NCI-H1105 (cell line): ENCODE measurements around the gene AOPEP.

Experiments
- DNase-seq: peaks from one replicate; lab custom pipeline; 2025; lab: John Stamatoyannopoulos, UW

The AOPEP gene

DNA sequence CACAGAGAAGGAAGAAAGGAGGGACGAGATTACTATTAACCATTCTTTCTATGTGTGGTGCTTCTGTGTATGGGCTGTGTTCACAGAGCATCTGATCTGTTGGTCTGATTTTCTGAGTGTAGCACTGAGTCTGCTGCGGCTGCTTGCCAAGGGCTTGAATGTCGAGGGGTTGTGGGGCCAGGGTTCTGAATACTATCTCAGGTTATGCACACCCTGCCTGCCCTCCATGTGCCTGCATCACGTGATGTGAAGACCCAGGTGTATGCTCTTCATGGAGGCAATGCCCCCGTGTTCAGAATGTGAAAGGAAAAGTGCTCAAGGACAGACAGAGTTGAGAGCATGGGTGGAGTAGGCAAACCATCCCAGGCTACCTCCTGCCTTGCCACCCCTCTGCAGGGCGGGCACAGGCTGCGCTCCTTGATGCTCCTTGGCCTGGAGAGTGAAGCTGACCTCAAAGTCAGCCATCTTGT is 336.1 kb downstream of the AOPEP start:
- no peak for DNase-seq

DNA sequence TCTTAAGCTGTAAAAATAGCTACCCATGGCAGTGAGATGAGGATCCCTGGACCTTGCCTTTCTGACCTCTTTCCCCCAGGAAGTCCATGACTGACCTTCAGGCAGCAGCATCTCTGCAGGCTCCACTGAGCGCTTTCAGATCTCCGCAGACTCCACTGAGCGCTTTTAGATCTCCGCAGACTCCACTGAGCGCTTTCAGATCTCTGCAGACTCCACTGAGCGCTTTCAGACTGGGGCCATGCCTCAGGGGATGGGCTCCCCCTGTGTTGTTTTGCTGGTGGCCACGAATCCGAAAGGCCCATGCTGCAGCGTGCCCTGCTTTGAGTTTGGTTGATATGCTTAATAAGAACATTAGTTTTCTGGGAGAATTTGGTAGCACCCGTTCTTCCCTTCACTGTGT is 336.8 kb downstream of the AOPEP start:
- DNase-seq = no peak

DNA sequence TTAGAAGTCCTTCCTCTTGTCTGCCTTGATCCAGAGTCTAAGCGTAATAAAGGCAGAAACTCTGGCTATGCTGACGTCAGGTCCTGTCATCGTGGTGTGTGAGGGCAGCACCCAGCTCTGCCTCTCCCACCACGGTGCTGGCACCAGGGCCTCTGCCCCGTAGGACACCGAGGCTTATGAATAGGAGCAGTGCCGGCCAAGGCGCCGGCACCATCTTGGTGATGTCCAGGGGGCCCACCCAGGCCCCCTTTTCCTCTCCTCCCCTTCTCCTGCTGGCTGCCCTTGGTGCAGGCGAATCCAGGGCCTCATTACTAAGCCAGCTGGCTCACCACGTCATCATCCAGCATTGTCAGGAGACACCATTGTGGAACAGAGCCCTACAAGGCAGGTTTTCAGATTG is 338.7 kb downstream of the AOPEP start:
- DNase-seq = no peak

DNA sequence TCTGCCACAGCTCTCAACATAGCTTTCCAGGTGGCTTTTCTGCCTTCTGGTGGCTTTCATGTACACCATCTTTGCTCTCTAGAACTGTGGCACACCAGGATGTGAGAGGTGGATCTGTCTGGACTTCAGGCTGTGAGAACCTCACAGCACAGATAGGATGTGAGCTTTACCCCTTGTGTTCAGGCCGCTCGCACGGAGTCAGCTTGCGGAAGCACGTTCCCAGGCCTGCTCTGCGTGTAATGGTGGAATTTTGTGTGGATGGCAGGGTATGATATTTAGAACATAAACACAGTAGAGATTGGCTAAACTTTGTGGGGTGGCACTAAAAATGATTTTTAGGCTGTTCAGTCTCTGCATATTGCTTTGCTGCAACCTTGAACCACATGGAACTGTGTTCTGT is 340.6 kb downstream of the AOPEP start:
- DNase-seq = no peak

DNA sequence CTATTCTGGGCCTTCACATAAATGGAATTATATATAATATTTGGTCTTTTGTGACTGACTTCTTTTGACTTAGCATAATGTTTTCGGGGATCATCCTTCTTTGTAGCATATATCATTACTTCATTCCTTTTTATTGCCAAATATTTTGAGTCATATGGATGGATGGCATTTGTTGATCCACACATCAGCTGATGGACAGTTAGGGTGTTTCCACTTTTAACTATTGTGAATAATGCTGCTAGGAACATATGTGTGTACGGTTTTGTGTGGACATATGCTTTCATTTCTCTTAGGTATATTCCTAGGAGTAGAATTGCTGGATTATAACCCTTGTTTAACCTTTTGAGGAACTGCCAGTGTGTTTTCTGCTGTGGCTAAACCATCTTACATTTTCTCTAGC is 341.4 kb downstream of the AOPEP start:
- no peak for DNase-seq

DNA sequence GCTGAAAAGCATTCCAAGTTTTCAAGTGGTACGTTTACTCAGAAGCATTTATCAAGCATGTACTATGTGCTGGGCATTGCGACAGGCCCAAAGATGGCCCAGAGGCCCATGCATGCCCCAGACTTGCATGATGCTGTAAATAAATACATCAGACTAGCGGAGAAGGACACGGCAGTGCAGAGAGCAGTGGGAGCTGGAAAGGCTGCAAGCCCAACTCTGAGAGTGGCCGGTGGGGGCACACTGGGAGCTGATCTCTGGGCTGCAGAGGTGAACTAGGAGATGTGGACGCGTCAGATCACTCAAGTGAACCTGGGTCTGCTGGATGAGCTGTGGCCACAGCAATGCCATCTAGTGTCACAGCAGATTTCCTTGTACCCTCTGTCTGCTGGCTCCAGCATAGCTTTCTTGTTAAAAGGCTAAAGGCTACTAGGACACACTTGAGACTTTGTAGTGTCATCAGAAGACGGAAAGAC is 344.1 kb downstream of the AOPEP start:
- DNase-seq = no peak

DNA sequence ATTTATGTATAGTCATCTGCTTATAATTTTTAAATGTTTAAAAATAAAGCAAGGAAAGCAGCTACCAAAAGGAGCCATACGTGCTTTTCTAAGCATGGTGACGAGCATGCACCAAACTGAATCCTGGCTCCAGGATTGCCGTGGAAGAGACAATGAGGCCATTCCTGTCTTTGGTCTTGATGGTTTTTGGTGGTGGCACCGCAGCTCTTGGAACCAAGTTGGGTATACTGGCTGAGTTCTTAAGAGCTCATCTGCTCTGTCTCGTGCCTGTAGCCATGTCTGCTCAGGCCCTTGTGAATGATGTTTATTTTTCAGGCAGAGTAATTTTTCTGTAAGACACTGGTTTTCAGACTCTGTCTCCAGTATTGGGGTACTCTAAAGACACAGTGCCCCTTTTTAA is 345.0 kb downstream of the AOPEP start:
- DNase-seq = no peak

DNA sequence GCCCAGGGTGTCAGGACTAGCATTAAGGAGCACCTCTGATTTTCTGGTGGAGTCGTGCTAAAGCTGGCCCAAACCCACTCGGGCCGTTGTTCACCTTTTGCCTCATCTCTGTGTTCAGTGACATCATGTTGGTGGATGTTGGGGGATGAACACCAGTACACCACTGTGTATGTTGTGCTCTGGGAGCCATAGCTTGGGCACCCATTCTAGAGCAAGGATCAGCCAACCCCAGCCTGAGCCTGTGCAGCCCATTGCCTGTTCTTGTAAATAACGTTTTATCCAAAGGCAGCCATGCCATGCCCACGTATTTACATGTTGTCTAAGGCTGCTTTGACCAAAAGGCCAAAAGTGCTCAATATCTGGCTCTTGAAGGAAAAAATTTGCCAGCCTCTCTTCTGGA is 345.4 kb downstream of the AOPEP start:
- DNase-seq = no peak

DNA sequence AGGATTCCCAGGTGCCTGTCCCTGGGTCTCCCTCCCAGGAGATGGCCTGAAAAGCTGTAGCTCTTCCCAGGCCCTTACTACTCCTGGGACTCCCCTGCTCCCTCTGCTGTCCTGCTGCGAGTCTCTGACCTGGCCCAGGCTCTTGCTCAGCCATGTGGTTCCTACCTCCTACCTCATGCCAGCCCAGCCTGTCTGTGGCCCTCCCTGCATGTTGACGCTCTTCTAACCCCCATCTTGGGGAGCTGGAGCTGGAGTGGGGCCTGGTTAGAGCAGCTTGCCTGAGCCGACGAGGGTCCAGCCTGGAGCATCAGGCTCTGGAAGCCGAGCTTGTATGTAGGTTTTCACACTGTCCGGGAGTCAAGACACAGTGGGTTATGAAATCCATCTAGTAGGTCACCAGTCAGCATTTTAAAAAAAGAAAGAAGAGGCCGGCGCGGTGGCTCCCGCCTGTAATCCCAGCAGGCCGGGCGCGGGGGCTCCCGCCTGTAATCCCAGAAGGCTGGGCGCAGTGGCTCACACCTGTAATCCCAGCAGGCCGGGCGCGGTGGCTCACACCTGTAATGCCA is 346.6 kb downstream of the AOPEP start:
- no peak for DNase-seq

DNA sequence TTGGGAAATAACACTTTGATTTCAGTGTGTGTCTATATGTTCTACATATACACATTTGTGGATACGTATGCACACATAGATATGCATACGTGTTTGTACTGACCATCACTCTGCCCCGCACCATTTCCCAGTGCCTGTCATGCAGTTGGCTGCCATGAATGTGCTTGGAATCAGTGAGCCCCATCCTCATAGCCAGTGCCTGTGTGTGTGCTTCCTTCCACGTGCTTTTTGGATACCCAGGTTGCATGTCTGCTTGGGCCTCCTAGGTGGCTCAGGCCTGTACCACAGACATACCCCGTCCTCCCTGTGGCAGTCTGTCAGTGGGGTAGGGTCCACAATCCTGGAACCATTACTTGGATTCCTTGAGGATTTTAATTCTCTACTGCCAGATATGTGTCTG is 347.4 kb downstream of the AOPEP start:
- DNase-seq = no peak

DNA sequence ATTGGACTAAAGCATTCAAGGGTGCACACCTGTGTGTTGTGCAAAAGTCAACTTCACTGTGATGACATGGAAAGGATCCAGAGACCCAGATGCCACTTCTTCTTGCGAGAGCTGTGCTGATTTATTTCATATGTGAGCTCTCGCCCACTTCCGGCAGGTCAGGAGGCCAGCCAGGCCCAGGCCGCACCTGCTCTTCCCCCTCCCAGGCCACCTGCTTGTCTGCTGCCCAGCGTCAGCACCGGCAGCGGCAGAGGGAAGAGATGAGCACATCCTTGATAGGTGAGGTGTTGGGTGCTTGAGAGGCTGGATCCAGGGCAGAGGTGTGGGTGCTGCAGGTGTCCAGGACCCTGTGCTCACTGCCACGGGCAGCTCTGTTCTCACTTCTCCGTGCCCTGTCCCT is 348.1 kb downstream of the AOPEP start:
- DNase-seq = no peak

DNA sequence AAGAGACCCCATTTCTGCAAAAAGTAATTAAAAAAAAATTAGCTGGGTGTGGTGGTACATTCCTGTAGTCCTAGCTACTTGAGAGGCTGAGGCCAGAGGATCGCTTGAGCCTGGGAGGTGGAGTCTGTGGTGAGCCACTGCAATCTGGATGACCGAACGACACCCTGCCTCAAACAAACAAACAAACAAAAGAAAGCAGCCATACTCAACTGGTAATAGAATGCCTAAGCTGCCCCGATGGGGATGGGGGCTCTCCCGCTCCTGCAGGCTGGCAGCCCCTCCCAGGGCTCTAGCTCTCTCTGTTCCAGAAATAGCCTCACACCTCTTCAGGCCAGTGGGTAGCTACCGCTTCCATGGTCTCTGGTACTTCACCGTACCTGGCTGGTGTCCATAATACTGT is 349.2 kb downstream of the AOPEP start:
- DNase-seq = no peak

DNA sequence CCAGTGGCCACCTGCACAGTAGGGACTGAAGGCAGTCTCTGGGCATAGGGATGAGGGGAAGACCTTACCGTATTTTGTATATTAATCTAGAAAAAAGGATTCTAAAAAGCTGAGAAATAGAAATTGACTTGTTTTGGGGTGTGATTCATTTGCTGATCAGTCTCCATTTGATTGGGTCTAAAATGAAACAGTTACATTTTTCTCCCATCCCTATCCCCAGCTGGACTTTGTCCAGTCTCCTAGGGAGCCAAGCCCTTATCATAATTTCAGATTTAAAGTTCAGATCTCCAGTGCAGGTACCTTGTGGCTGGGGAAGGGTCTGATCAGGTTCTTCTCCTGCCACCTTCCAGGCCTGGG is 350.2 kb downstream of the AOPEP start:
- no peak for DNase-seq

DNA sequence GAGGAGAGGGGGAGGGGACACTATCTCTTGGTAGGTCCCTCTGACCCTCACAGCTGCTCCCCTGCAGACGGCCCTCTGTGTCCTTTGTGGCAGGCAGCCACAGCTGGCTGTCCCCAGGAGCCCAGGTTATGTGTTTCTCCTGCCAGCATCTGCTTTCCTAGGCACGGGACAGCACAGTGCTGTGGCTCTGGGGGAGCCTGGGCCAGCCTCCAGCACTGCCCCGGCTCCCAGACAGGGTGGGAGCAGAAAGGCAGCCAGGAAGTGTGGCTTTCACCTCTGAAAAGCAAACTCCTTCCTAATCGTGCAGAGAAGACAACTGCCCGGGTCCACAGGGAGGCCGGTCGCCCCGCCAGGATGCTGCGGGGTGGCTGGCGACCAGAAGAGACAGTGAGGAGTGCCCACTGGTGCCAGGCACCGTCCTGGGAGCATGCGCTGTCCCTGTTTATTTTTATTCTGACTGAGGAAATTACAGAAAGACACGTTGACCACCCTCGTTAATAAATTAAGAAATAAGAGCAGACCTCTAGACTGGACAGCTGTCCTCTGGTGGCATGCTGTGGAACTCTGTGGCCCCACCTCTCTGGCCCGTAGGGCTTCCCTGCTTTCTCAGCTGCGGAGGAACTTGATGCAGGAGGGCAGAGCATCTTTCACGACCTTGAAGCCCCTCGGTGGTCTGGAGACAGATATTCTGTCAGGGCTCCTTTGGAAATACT is 350.7 kb downstream of the AOPEP start:
- DNase-seq = no peak

DNA sequence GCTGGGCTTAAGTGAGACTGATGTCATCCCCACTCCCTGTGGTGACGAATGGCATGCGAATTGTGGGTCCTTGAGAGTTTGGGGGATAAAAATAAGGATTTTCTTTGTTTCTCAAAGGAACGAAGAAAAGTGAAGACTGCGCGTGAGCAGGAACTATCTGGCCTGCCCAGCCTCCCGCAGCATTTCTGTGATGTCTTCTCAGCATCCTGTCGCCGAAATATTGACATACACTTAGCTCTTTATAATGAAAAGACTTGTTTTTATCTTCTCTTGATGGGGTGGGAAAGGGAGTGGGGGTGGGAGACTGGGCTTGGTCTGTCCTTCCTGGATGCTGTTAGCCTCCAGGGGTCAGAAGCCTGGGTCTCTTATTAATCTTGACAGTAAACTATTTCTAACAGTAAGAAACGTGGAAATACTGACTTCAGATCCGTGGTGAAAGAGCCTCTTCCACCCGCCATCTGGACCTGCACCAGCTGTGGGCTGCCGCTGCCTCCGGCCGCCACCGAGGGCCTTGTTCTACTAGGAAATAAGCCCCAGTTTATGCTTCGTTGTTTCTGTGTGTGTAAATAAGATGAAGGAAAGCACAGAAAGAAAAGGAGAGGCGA is 351.4 kb downstream of the AOPEP start:
- no peak for DNase-seq

DNA sequence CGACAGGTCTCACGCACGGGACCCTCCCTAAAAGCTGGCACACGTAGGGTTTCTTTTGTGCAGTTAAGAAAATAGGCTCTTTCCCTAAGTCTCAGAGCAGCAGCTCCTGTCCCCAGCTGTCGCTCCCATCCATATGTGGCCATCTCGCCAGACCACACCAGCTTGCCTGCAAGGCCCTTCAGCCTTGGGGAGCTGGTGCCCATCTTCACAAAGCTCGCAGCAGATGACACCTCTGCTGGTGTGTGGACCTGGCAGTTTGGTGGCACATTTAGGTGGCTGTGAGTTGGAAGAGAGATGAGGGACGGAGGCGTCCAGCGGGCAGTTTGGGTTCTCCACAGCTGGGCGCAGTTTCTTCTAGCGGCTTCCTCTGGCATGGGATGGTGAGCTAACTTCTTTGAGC is 352.0 kb downstream of the AOPEP start:
- DNase-seq = no peak

DNA sequence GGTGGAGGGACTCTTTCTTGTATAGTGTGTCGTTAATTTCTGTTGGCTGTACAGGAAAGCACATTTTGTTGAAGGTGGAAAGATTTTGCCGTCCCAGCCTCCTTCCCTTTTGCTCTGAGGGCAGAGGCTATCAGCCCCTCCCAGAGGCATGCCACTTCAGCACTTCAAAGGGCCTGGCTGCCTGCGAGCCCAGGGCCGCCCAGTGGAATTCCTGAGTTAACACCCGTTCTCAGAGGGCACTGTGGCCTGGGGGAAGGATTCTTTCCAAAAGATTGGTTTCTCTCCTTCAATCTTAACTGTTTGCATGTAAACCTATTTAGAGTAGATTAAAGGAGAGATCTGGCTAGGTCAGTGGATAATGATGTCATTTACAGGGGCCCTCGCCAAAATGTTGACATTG is 352.4 kb downstream of the AOPEP start:
- no peak for DNase-seq

DNA sequence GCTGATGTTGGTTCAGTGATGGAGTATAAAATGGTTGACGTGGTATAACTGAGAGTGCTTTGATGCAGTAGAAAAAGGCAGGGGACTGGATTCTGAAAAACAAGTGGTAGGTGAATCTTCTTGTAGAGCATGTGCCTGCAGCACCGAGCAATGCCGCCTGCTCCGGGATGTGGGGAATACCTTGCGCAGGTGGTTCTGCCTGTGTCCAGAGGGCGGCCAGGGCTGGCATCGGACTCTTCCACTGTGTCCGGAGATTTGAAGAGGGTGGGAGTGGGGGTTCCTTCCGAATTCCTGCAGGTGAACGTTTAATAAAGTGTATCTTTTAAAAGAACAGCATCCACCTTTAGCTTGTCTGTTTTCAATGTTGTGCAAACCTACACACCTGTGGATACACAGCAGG is 353.0 kb downstream of the AOPEP start:
- no peak for DNase-seq

DNA sequence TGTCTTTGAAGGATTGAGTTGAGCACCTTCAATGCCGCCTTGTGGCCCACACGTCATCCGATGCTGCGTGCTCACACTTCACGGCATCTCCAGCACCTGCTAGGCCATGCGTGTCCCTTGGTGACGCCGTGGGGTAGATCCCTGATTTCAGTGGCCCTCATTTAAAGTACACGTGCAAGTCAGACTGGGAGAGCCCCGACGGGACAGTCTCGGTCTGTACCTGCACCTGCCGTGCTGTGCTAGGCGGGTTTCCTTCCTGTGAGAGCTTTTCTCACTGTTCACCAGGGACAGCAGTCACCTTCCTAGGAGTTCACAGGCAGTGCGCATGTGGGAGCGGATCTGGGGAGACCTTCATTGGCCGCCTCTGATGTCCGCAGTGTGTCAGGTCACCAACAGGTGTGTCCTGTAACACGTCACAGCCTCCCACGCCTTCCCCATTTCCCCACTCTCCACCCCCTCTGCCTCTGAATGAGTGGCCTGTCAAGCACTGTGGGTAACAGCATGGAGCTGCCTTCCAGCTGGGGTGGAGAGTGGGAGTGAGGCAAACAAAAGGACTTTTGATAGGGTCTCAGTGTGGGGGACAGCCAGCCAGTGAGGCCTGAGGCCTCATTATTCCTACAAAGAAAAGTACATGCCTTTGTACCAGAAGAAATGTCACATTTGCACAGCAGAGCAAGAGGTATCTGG is 354.6 kb downstream of the AOPEP start:
- DNase-seq = no peak

DNA sequence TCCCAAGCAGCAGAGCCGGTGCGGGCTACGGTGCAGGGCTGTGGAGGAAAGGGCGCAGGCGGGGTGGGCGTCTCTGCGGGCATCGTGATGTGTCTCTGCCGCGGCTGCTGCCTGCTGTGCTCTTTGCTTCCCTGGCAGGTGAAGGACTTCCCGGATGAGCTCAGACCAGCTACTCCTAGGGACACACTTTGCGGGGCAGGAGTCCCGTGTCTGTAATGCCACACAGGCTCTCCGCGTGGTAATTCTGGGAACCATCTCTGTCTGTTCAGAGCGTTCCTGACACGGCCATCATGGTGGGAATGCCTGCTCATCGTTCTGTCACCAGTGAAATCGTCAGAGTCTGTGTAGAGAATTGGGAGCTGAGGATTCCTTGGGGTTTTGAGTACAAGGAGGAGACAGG is 355.5 kb downstream of the AOPEP start:
- DNase-seq = no peak

DNA sequence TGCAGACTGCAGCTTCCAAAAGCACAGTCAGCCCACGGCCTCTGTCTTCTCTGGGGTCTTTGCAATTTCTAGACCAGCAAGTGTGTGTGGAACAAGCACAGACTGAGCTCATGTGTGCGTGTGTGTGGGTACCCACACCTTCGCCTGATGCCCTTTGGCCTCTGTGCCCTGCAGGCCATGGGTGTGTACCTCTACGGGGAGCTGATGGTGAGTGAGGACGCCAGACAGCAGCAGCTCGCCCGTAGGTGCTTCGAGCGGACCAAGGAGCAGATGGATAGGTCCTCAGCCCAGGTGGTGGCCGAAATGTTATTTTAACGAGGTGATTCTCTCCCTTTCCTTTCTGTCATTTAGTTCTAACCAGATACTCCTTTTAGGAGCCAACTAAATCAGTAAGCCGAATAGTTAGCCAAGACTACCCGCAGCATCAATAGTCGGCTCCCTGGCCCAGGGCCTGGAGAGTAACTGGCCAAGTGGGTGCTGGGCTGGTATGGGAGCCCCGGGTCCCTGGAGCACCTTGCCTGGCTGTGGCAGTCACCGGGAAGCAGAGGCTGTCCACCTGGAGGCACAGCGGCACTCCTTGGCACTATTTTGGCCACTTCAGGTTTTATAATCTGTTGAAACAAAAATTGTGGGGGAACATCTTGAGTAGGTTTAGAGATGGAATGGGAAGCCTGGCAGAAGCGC is 356.0 kb downstream of the AOPEP start:
- no peak for DNase-seq

DNA sequence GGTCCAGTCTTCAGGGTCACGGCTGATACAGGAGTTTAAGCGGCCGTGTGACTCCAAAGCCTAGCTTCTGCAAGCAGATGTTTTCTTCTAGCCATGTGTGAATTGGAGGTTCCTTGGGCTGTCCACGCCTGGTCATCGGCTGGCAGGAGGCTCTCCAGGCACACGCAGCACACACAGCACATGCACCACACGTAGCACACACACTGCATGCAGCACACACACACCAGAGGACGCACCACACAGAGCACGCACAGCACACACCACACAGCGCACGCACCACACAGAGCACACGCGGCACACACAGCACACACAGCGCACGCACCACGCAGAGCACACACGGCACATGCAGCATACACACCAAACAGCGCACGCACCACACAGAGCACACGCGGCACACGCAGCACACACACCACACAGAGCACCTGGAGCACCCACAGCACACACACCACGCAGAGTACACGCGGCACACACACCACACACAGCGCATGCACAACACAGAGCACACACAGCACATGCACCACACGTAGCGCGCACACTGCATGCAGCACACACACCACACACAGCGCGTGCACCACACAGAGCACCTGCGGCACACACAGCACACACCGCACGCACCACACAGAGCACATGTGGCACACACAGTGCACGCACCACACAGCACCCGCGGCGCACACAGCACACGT is 356.7 kb downstream of the AOPEP start:
- DNase-seq = no peak
